Measurements from ENCODE around the gene CDK2AP2.

The CDK2AP2 gene

GRCh38 chr11:67464411-67465188 lies 43.4 kb downstream of the CDK2AP2 start:
- DNase-seq, result peak; percentile 82 to 86

DNA sequence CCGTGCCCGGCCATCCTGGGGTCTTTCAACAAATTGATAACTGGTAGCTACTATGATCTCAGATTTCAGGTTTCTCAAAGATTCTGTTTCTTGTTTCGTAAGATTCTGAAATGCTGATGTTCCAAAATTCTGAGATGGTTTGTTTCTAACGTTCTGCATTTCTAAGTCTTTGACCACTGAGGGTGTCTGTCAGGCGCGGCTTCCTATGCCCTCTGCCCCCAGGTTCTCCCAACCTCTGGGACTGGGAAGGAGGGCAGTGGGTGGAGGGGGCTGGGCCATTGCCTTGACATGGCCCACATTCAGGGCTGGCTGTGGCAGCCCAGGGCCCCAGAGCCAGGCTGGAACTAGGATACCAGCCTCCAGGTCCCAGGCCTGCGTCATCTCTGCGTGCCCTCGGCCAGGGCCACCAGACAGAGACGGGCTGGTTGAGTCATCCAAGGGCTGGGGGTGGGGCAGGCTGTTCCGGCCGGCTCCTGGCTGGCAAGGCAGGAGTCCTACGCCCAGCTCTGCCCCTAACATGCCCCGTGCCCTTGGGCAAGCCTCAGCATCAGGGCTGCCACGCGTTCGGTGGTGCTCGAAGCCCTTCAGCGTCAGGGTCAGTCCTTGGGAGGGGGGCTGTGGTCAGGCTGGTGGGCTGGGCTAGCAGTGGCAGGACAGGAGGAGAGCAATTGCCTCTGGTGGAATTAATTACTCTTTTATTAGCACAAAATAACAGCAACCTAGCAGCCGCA lies 44.1 kb downstream of the CDK2AP2 start:
- no peak for DNase-seq

DNA sequence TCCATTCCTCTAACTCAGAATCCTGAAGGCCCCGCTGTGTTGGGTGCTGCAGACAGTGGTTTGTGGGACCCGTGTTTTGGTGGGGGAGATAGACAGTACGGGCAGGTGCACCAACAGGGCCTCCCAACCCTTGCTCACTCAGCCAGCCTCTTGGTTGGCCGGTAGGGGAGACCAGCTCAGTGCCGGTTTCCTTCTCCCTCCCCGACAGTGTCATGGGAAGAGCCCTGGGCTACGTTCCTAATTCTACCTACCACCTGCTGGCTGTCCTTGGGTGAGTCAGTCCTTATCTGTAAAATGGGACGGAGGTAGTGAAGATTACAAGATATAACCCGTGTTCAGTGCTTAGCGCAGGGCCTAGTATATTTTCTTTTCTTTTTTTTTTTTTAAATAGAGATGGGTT lies 44.8 kb downstream of the CDK2AP2 start:
- no peak for DNase-seq

DNA sequence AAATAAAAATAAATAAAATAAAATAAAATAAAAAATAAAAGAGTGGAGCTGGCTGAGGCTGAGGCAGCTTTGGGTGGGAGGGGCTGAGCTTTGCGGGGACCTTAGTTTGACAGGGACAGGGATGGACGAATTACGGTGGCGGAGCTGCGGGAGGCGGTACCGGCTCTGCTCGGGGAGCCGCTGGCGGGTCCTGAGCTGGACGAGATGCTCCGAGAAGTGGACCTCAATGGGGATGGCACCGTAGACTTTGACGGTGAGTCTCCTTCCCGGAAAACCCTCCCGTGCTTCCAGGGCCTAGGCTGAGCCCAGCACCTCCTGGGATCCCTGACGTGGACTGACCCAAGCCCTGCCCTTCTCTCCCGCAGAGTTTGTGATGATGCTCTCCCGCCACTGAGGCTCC lies 49.7 kb downstream of the CDK2AP2 start:
- DNase-seq, result no peak

GRCh38 chr11:67457453-67457852 lies 50.5 kb downstream of the CDK2AP2 start:
- DNase-seq, result no peak

Measured in Kasumi-1 (cell line).